PC-3 (cell line): ENCODE results near the gene ANKFN1. TPM values are rescaled to one million over a fixed set of nuclear protein-coding genes. Genes with fewer than 3 reads are reported as not detected.

Source experiments
- ATAC-seq: fragments of 200-7000 bp; cut with Tn5 transposase; 2 replicates; pipeline ENCODE4 v1.9.1; 2020; ENCODE audit warnings: mild to moderate bottlenecking, moderate library complexity
- BruUV-seq: library from RNA; stranded (reverse); fragments of 400-500 nt; replicated peaks from 2 replicates; lab custom pipeline; 2021; lab: Mats Ljungman, UMichigan
- CTCF ChIA-PET: fragments of 300-600 bp; sonication (Branson Sonifier 250); formaldehyde crosslinking; loops from one replicate; lab custom pipeline; 2022; ENCODE audit warnings: antibody characterized with exemption; lab: Charles Lee
- POLR2A ChIA-PET: fragments of 300-600 bp; sonication (Branson Sonifier 250); formaldehyde crosslinking; loops from one replicate; lab custom pipeline; 2022; ENCODE audit warnings: antibody characterized with exemption; ENCODE audit not compliant: unreplicated experiment; lab: Charles Lee
- DNase-seq: peaks from one replicate; pipeline ENCODE4 v3.0.0-alpha.2; 2015
- H2AFZ ChIP-seq: fragments of 300-600 bp; sonication (generic); 2 replicates; pipeline ENCODE4 v1.6.0; 2016; ENCODE audit warnings: antibody characterized with exemption, low read length
- H3F3A ChIP-seq: fragments of 300-600 bp; sonication (generic); one replicate; pipeline ENCODE4 v1.6.0; 2017; ENCODE audit warnings: antibody characterized with exemption, low read length, control low read depth, mild to moderate bottlenecking; ENCODE audit not compliant: unreplicated experiment
- H3K27ac ChIP-seq: fragments of 300-600 bp; sonication (generic); 2 replicates; pipeline ENCODE4 v1.5.1; 2016; ENCODE audit warnings: mild to moderate bottlenecking, low read length
- H3K27me3 ChIP-seq: fragments of 300-600 bp; sonication (generic); 2 replicates; pipeline ENCODE4 v1.6.1; 2016; ENCODE audit warnings: low read length, mixed read lengths
- H3K36me3 ChIP-seq: fragments of 300-600 bp; sonication (generic); 2 replicates; pipeline ENCODE4 v1.6.1; 2016; ENCODE audit warnings: low read depth, mixed run types, low read length, mixed read lengths
- H3K4me1 ChIP-seq: fragments of 300-600 bp; sonication (generic); 2 replicates; pipeline ENCODE4 v1.5.1; 2016; ENCODE audit warnings: low read length; ENCODE audit not compliant: insufficient read depth
- H3K4me2 ChIP-seq: fragments of 300-600 bp; sonication (generic); 2 replicates; pipeline ENCODE4 v1.6.0; 2016; ENCODE audit warnings: low read length
- H3K4me3 ChIP-seq: fragments of 300-600 bp; sonication (generic); 2 replicates; pipeline ENCODE4 v1.5.1; 2016; ENCODE audit warnings: mild to moderate bottlenecking, low read length, mixed read lengths
- H3K79me2 ChIP-seq: fragments of 300-600 bp; sonication (generic); 2 replicates; pipeline ENCODE4 v1.6.1; 2017; ENCODE audit warnings: low read length, mixed read lengths
- H3K9ac ChIP-seq: fragments of 300-600 bp; sonication (generic); 2 replicates; pipeline ENCODE4 v1.6.0; 2016; ENCODE audit warnings: mild to moderate bottlenecking, low read length
- H3K9me2 ChIP-seq: fragments of 300-600 bp; sonication (generic); replicated peaks from 2 replicates; pipeline ENCODE4 v1.6.1; 2016; ENCODE audit warnings: mixed run types, low read length, mixed read lengths
- H3K9me3 ChIP-seq: fragments of 300-600 bp; sonication (generic); 2 replicates; pipeline ENCODE4 v1.6.1; 2016; ENCODE audit warnings: low read length, mixed read lengths
- H4K20me1 ChIP-seq: fragments of 300-600 bp; sonication (generic); 2 replicates; pipeline ENCODE4 v1.6.1; 2016; ENCODE audit warnings: low read length, mixed read lengths
- CTCF ChIP-seq: fragments of 300-600 bp; sonication (generic); conservative IDR thresholded peaks from 2 replicates; pipeline ENCODE4 v1.5.1; 2017; ENCODE audit warnings: antibody characterized with exemption, low read depth, mild to moderate bottlenecking, low read length
- EZH2 ChIP-seq: fragments of 300-600 bp; sonication (generic); IDR thresholded peaks from one replicate; pipeline ENCODE4 v1.6.1; 2017; ENCODE audit warnings: antibody characterized with exemption, mild to moderate bottlenecking, low read length; ENCODE audit not compliant: unreplicated experiment
- EZH2phosphoT487 ChIP-seq: fragments of 300-600 bp; sonication (generic); IDR thresholded peaks from 2 replicates; pipeline ENCODE4 v1.6.1; 2018; ENCODE audit warnings: mild to moderate bottlenecking, antibody characterized with exemption, low read length, borderline replicate concordance
- intact Hi-C: fragments of 100-400 bp; cut with micrococcal nuclease; formaldehyde crosslinking; loops from 2 replicates; pipeline ENCODE4 v1.9.0; 2023
- total RNA-seq: library from RNA; depleted of rRNA; stranded (reverse); fragments of >200 nt; gene quantifications from 2 replicates; pipeline ENCODE4 v1.2.3, GENCODE V29; 2014

The ANKFN1 gene
- total RNA-seq, 1 experiment from 2014 or later = not detected

GRCh38 chr17:56173958-56174835 lies 20.9 kb downstream of the ANKFN1 start:
- Histone ChIP-seq H3K9ac (no peak overlapping the region), H3K9me3 (no peaks in the 10 kb centered on the region), H3K4me1 (no peaks in the 10 kb centered on the region), H3K27ac (no peak overlapping the region), H3K4me2 (no peak overlapping the region), H3K9me2 (no peaks in the 10 kb centered on the region), H3K36me3 (no peaks in the 10 kb centered on the region), H3K79me2 (no peaks in the 10 kb centered on the region), H3K27me3 (no peaks in the 10 kb centered on the region), H2AFZ (no peak overlapping the region), H4K20me1 (no peaks in the 10 kb centered on the region), H3F3A (no peaks in the 10 kb centered on the region), H3K4me3 (no peak overlapping the region)
- no TSS peak for BruUV-seq
- ATAC-seq = no peak
- CTCF ChIA-PET = no interaction called here
- no peak for TF ChIP-seq CTCF
- no peak for TF ChIP-seq EZH2
- no peak for TF ChIP-seq EZH2phosphoT487
- POLR2A ChIA-PET = no interaction called here
- intact Hi-C loops = no loop called here
- DNase-seq = no peak

GRCh38 chr17:56175299-56175955 lies 22.2 kb downstream of the ANKFN1 start:
- Histone ChIP-seq H3K9me3 (no peaks in the 10 kb centered on the region), H3K27me3 (no peaks in the 10 kb centered on the region), H3K4me1 (no peaks in the 10 kb centered on the region), H3K27ac (no peak overlapping the region), H3K79me2 (no peaks in the 10 kb centered on the region), H3F3A (no peaks in the 10 kb centered on the region), H3K4me2 (no peak overlapping the region), H3K4me3 (no peak overlapping the region), H3K9ac (no peak overlapping the region), H3K9me2 (no peaks in the 10 kb centered on the region), H4K20me1 (no peaks in the 10 kb centered on the region), H3K36me3 (no peaks in the 10 kb centered on the region), H2AFZ (no peak overlapping the region)
- ChIA-PET CTCF (no interaction called here), POLR2A (no interaction called here)
- TF ChIP-seq EZH2phosphoT487 (no peak), CTCF (no peak), EZH2 (no peak)
- no TSS peak for BruUV-seq
- no peak for ATAC-seq
- no peak for DNase-seq
- intact Hi-C loops = no loop called here

- no peaks in the 10 kb centered on the region for H4K20me1 ChIP-seq
- H3K9me2 ChIP-seq = no peaks in the 10 kb centered on the region
- intact Hi-C loops = no loop called here
- no TSS peak for BruUV-seq
- H3K4me2 ChIP-seq = no peak overlapping the region
- H3K4me1 ChIP-seq = no peaks in the 10 kb centered on the region
- no peaks in the 10 kb centered on the region for H3K36me3 ChIP-seq
- CTCF ChIA-PET = no interaction called here
- no peaks in the 10 kb centered on the region for H3K27me3 ChIP-seq
- no peak overlapping the region for H2AFZ ChIP-seq
- DNase-seq (no peak), ATAC-seq (no peak)
- POLR2A ChIA-PET = no interaction called here
- no peaks in the 10 kb centered on the region for H3F3A ChIP-seq
- H3K4me3 ChIP-seq = no peak overlapping the region
- no peaks in the 10 kb centered on the region for H3K79me2 ChIP-seq
- TF ChIP-seq EZH2 (no peak), CTCF (no peak), EZH2phosphoT487 (no peak)
- H3K27ac ChIP-seq = no peak overlapping the region
- H3K9me3 ChIP-seq = no peaks in the 10 kb centered on the region
- H3K9ac ChIP-seq = no peak overlapping the region
Observed at GRCh38 chr17:56176091-56176490, 22.8 kb downstream of the ANKFN1 start.
